ENCODE measurements around the gene CARF.
"Not testable (repeated sequence)": the region's sequence is repeated elsewhere in the genome, so short reads cannot be mapped to it uniquely, and the experiment has no call there.

CARF gene

GRCh38 chr2:202945497-202945896 is 33.4 kb downstream of the CARF start:
- Histone ChIP-seq H3K27ac (ENCODE audit: extremely low read depth, low read depth, low read length) (no peak overlapping the region), H3K4me3 (ENCODE audit: low read depth, low read length) (no peak overlapping the region), H3K36me3 (ENCODE audit: control insufficient read depth in 2 of 2, insufficient read depth in 1 of 2, low read length in 2 of 2) (no peaks in the 10 kb centered on the region), H3K4me1 (ENCODE audit: control insufficient read depth, insufficient read depth, low read length) (no peaks in the 10 kb centered on the region), H3K9me3 (ENCODE audit: control insufficient read depth, insufficient read depth, low read depth, low read length) (no peaks in the 10 kb centered on the region)
- TF ChIP-seq ZNF146 (tag by site-specific recombination; IDR thresholded peaks at IDR 0.05) (peak; percentile 74), OVOL3 (tag by site-specific recombination; IDR thresholded peaks at IDR 0.05) (no peak)
- CTCF ChIA-PET = no interaction called here
- POLR2A ChIA-PET = no interaction called here

- H3K4me3 ChIP-seq (ENCODE audit: low read depth, low read length); H3K4me1 ChIP-seq (ENCODE audit: control insufficient read depth, insufficient read depth, low read length); H3K36me3 ChIP-seq (ENCODE audit: control insufficient read depth in 2 of 2, insufficient read depth in 1 of 2, low read length in 2 of 2); H3K9me3 ChIP-seq (ENCODE audit: control insufficient read depth, insufficient read depth, low read depth, low read length); CTCF ChIA-PET; POLR2A ChIA-PET; H3K27ac ChIP-seq (ENCODE audit: extremely low read depth, low read depth, low read length): not testable (repeated sequence)
These were observed 37.3 kb downstream of the CARF start for GRCh38 chr2:202949333-202949732.

- no peaks in the 10 kb centered on the region for H3K9me3 ChIP-seq (ENCODE audit: control insufficient read depth, insufficient read depth, low read depth, low read length)
- TF ChIP-seq INSM2 (tag by site-specific recombination; IDR thresholded peaks at IDR 0.05) (no peak), ZNF521 (tag by site-specific recombination; IDR thresholded peaks at IDR 0.05) (no peak), ZNF664 (tag by site-specific recombination; IDR thresholded peaks at IDR 0.05) (peak; percentile 92), ZNF768 (tag by site-specific recombination; IDR thresholded peaks at IDR 0.05) (no peak), ATF2 (tag by site-specific recombination; IDR thresholded peaks at IDR 0.05; ENCODE audit: low read depth) (0 out of 2 replicates have a peak, but pooled peaks have one; percentile 17), ZNF658 (tag by site-specific recombination; IDR thresholded peaks at IDR 0.05) (no peak), ZNF501 (tag by site-specific recombination; IDR thresholded peaks at IDR 0.05) (no peak), SCRT2 (tag by site-specific recombination; IDR thresholded peaks at IDR 0.05) (peak; percentile 45; the same call in 1 of the 2 replicates), ZNF837 (tag by site-specific recombination; IDR thresholded peaks at IDR 0.05) (no peak)
- CTCF ChIA-PET = no interaction called here
- H3K4me3 ChIP-seq (ENCODE audit: low read depth, low read length) = no peak overlapping the region
- H3K4me1 ChIP-seq (ENCODE audit: control insufficient read depth, insufficient read depth, low read length) = no peaks in the 10 kb centered on the region
- H3K27ac ChIP-seq (ENCODE audit: extremely low read depth, low read depth, low read length) = no peak overlapping the region
- POLR2A ChIA-PET = no interaction called here
- H3K36me3 ChIP-seq (ENCODE audit: control insufficient read depth in 2 of 2, insufficient read depth in 1 of 2, low read length in 2 of 2) = no peaks in the 10 kb centered on the region; a peak in 1 of 3 replicates
These were observed 38.5 kb downstream of the CARF start for GRCh38 chr2:202950592-202950991.

- Histone ChIP-seq H3K4me1 (ENCODE audit: control insufficient read depth, insufficient read depth, low read length) (no peaks in the 10 kb centered on the region), H3K27ac (ENCODE audit: extremely low read depth, low read depth, low read length) (no peak overlapping the region), H3K4me3 (ENCODE audit: low read depth, low read length) (no peak overlapping the region), H3K9me3 (ENCODE audit: control insufficient read depth, insufficient read depth, low read depth, low read length) (no peaks in the 10 kb centered on the region), H3K36me3 (ENCODE audit: control insufficient read depth in 2 of 2, insufficient read depth in 1 of 2, low read length in 2 of 2) (no peaks in the 10 kb centered on the region; a peak in 1 of 3 replicates)
- ChIA-PET CTCF (no interaction called here), POLR2A (no interaction called here)
- TF ChIP-seq ZNF366 (tag by site-specific recombination; conservative IDR thresholded peaks at IDR 0.05) = peak; percentile 43; the same call in 1 of the 2 replicates
- no peak for TF ChIP-seq ZBTB21 (tag by site-specific recombination; IDR thresholded peaks at IDR 0.05)
- TF ChIP-seq EGR2 (tag by site-specific recombination; IDR thresholded peaks at IDR 0.05; ENCODE audit: low read depth) = peak; percentile 21; the same call in 1 of the 2 replicates
These were observed 48.4 kb downstream of the CARF start for GRCh38 chr2:202960524-202960923.

Measured in HEK293 (cell line).